Activated CD4-positive, alpha-beta T cell treated with anti-CD3 and anti-CD28 coated beads, Interleukin-2, Interleukin-4, amounts not matched to agents 100 ng/mL and 50 ng/mL, durations not matched to agents 16 hours and 8 hours (primary cell): Measurements from ENCODE around the gene DHRS9.
"Not testable (repeated sequence)": the region's sequence is repeated elsewhere in the genome, so short reads cannot be mapped to it uniquely, and the experiment has no call there.

Experiments used
- DNase-seq: peaks from one replicate; pipeline ENCODE4 v3.0.0-alpha.2; 2020; ENCODE audit warnings: low spot score

Gene DHRS9

DNA sequence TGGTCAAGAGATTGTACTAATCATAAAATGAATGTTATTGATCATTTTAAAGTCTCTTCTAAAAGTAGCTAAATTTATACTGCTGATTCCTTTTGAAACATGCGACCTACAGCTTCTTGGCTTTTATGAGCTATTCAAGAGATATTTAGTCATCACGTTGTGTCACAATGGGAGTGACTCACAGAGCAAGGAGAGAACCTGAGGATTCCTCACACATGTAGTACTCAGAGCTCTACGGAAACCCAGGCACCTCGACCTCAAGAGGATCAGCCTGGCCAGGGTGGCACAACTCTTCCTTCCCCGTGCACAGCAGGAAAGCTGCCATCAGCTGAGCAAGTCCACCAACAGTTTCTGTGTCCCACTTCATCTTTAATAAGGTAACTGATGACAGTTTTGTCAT lies at the start of gene DHRS9:
DHRS9 (plus strand) TSS at position 223 of the 400 bp plus-strand sequence. CDS start 12,019 bp downstream, outside the sequence.
- peak; percentile 60 for DNase-seq

DNA sequence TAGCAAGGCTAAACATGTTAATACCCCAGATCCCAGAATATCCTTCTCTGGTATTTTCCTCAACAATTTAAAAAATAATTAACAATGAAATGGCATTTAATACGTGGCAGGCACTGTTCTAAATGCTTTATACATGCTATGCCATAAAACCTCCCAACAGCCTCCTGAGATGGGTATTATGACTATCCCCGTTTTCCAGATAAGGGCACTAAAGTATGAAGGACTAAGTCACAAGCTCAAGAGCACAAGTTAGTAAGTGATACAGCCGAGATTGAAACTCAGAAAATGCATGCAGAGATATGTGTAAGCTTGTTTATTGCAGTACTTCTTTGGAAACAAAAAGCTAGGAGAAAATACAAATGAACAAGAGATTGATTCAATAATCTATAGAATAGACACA lies 46.2 kb upstream of the DHRS9 start:
- no peak for DNase-seq

- DNase-seq: no peak
Measured at GRCh38 chr2:169026056-169026455, 43.3 kb upstream of the DHRS9 start.

DNA sequence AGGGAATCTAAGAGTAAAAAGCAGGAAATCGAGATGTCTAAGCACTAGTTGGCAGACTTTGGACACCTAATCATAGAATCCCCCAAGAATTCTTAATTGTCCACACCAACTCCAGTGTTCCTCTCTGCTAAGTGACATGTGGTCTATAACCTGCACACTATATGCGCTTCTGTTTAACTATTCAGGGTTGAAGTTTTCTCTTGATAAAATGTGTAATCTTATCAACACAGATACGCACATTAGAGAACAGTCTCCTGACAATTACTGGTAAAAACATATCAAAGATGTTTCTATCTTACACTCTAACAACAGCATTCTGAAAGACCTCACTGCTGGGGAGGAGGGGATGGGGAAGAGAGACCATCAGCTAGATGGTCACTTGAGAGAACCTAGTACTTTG lies 42.1 kb upstream of the DHRS9 start:
- DNase-seq: no peak

DNA sequence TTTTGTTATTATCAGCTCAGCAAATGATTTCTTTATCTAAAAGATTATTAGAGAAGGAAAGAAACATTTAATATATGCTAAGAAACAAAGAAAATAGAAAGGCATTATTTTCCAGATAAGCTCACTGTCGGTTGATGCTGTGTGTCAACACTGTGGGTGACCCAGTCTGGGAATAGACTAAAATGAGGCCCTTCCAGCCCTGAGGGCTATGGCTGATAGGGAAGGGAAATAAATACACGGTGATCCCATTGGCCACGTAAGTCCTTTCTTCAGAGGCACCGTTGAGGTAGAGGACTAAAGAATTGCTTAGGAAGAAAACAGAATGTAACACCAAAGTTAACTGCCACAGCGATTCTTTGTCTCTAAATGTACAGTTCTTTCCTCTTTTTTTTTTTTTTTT lies 40.0 kb upstream of the DHRS9 start:
- no peak for DNase-seq

GRCh38 chr2:169031202-169031601 lies 38.2 kb upstream of the DHRS9 start, which contains the start of gene ABCB11:
ABCB11 (minus strand) TSS chr2:169031324; CDS start chr2:169018125, 13,199 bp downstream.
- DNase-seq: no peak

DNA sequence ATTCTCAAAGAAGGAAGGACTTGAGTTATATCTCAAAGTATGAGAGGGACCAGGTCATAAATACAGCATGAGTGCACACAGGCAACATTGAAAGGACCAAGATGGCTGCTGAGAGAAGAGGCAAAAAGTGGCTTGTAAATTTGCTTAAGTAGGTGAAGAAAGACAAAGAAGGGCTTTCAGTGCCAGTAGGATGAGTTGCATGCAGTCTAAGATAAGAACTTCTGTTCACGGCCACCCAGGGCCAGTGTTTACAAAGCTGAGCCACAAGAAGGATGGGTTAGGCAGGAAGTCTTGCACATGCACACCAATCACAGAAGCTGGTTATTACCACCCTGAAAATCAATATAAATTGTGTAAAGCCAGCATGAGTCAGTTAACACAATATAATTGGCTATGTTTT lies 35.1 kb upstream of the DHRS9 start:
- DNase-seq: no peak

DNA sequence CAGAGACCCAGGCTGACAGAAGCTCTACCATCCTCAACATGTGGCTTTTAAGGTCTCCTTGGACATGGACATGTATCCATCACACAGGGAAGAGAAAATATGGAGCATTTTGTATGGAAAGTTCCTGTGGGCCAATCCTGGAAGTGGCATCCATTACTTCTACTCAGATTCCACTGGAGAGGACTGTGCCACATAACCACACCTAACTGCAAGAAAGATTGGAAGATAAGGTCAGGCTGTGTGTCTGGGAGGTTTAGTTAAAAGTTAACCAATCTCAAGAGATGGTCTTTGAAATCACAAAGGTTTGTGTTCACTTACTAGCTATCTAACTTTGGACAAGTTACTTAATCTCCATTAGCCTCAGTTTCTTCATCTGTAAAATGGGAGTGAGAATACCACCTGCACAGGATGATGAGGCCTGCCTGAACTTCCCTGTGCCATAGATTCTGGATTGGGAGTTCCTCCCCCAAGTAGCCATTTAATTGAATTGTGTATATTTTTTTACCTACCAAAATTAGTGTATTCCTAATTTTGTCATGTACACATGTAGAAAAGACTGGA lies 34.3 kb upstream of the DHRS9 start:
- no peak for DNase-seq

GRCh38 chr2:169035887-169036286 lies 33.5 kb upstream of the DHRS9 start:
- no peak for DNase-seq

DNA sequence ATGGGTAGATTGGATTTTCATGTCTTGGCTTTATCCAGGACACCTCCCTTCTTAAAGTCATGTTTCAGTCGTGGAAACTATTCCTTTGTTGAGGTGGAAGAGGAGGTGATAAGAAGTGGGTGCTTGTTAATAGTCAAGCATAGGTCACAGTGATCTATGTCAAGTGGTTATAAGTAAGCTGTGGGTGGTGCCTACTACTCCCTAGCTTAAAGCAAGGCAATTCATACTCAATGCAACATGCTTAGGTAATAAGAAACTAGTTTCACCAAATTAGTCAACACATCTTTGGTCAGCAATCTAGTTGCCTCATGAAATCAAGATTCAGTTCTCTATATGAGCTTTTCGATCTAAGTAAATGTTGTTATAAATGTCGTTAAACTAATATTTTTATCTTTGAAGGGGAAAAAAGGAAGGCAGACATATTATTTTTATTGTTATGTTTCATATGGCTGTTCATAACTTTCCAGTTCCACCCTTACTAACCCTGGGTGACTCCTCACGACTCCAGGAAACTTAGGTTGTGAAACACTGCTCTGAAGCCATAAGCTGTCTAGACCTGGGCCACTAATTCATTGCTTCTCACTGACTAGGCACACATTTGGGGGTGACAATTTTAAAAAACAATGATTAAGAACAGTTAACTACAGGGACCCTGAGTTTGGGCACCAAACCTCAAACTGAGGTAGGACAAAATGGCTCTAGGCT lies 32.5 kb upstream of the DHRS9 start:
- DNase-seq: peak; percentile 2

GRCh38 chr2:169038338-169038757 lies 31.0 kb upstream of the DHRS9 start:
- peak; percentile 27 for DNase-seq

DNA sequence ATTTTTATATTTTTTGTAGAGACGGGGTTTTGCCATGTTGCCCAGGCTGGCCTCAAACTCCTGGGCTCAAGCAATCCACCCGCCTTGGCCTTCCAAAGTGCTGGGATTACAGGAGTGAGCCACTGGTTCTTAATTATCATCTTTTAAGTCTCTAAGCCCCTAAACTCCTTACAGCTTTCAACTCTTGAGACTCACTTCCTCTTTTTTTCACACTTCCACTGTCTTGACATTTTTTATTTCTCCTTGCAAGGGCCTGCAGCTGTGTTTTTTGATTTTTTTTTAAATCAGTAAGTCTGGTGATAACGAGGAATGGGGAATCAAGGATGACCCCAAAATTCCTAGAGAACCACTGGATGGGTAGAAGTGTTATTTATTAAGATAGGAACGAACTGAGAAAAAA lies 29.7 kb upstream of the DHRS9 start:
- no peak for DNase-seq

DNA sequence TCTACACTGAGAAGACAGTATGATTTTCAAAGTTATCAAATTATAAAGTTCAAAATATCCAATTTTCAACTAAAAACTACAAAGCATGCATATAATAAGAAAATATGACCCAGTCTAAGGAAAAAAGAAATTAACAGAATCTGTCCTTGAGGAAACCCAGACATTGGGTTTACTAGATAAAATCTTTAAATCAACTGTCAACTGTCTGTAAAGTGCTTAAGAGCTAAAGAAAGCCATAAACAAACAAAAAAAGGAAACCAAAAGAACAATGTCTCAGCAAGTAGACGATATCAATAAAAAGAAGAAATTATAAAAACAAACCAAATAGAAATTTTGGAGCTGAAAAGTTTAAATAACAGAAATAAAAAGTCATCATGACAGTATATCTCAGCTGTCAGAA lies 27.8 kb upstream of the DHRS9 start:
- no peak for DNase-seq

- no peak for DNase-seq
Measured at GRCh38 chr2:169042856-169043255, 26.5 kb upstream of the DHRS9 start.

GRCh38 chr2:169046440-169047151 lies 22.8 kb upstream of the DHRS9 start:
- DNase-seq: no peak

DNA sequence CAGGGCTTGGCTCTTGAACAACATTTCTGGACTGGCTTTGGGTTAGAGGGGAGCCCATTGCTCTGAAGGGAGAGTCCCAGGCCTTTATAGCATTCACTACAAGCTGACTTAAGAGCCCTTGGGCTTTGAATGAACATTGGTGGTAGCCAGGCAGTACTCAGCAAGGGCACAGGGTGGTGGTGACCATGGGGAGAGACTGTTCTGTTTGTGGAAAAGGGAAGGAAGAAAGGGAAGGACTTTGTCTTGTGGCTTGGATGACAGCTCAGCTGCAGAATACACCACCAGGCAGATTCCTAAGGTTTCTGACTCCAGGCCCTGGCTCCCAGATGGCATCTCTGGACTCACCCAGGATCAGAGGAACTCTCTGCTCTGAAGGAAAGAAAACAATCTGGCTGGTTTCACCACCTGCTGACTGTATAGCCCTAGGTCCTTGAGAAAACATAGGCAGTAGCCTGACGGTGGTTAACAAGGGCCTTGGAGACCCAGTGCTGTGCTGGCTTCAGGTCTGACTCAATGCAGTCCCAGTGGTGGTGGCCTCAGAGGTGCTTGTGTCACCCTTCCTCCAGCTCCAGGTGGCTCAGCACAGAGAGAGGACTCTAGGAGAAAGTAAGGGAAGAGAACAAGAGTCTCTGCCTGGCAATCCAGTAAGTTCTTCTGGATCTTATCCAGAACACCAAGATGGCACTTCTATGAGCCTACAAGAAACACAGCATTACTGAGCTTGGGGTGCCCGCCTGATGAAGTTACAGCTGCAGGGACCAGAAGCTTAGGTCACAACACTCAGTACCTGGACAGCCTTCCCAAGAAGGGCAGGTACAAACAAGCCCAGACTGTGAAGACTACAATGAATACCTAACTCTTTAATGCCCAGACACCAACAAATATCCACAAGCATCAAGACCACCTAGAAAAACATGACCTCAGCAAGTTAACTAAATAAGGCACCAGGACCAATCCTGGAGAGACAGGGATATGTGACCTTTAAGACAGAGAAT lies 21.8 kb upstream of the DHRS9 start:
- no peak for DNase-seq

- DNase-seq: no peak
Measured at GRCh38 chr2:169049142-169049541, 20.2 kb upstream of the DHRS9 start.

DNA sequence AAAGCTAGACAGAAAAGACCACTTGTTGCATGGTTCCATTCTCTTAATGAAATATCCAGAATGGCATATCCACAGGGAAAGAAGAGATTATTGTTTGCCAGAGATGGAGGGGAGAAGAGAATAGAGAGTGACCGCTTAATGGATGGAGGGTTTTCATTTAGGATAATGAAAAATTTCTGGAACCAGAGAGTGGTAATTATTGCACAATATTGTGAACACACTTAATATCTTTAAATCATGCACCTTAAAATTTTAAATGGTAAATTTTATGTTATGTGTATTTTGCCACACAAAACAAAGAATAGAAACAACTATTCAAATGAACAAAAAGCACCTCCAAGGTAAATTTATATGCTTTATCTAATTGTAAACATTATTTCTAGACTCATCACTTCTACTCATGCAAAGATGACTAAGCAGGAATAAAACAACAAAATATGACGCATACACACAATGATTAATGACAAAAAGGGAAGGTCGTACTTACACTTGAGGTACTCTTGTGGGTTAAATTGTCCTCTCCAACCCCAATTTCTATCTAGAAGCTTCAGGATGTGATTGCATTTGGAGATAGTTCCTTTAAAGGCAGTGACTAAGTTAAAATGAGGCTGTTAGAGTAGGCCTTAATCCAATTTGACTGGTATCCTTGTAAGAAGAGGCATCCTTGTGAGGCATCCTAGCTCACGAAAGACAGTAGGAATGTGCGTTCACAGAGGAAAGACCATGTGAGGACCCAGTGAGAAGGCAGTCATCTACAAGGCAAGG lies 18.7 kb upstream of the DHRS9 start:
- no peak for DNase-seq

DNA sequence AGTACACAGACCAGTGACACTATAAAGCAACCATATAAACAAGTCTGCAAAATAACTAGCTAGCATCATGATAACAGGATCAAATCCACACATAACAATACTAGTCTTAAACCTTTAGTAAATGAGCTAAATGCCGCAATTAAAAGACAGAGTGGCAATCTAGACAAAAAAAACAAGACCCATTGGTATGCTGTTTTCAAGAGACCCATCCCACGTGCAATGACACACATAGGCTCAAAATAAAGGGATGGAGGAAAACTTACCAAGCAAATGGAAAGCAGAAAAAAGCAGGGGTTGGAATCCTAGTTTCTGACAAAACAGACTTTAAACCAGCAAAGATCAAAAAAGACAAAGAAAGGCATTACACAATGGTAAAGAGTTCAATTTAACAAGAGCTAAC lies 14.8 kb upstream of the DHRS9 start:
- DNase-seq: not testable (repeated sequence)

- DNase-seq: not testable (repeated sequence)
Measured at GRCh38 chr2:169064199-169064598, 5.2 kb upstream of the DHRS9 start.

DNA sequence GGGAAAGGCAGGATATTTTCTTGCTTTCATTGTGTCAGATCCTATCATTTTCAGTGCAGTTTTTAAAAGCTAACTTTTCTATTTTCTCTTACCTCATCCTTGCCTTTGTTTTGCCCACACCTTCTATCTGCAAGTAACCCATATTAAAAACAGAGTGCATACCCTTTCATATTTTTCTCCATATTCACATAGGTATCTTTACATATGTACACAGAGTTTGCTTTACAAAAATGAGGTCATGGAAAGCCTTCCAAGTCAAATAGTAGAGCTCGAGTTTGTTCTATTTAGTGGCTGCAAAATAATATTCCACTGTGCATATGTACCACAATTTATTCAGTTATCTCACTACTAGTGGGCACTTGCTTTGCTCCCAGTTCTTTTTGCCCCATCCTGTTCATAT lies 3.9 kb upstream of the DHRS9 start:
- no peak for DNase-seq
